Activated T-helper 1 cell treated with anti-CD3 and anti-CD28 coated beads, Interleukin-12 subunit alpha, Interleukin-12 subunit beta, Interleukin-2, Interleukin-4 antibody, amounts not matched to agents 30 ng/mL and 10 ng/mL and 1 ng/mL, durations not matched to agents 14 hours and 24 hours and 36 hours (primary cell): Measurements from ENCODE around the gene PAQR7. TPM values are rescaled to one million over a fixed set of nuclear protein-coding genes. Genes with fewer than 3 reads are reported as not detected.

Experiments
- DNase-seq: peaks from one replicate; pipeline ENCODE4 v3.0.0; 2021; ENCODE audit warnings: low spot score
- H3K27ac Mint-ChIP-seq: one replicate; pipeline ENCODE4 v1.8.0; 2021; ENCODE audit warnings: mild to moderate bottlenecking, mixed read lengths
- H3K27me3 Mint-ChIP-seq: one replicate; pipeline ENCODE4 v1.8.0; 2022; ENCODE audit warnings: mild to moderate bottlenecking, moderate library complexity, mixed read lengths; ENCODE audit not compliant: insufficient read depth
- H3K36me3 Mint-ChIP-seq: one replicate; pipeline ENCODE4 v1.8.0; 2021; ENCODE audit warnings: low read depth, mixed read lengths
- H3K4me1 Mint-ChIP-seq: one replicate; pipeline ENCODE4 v1.8.0; 2021; ENCODE audit warnings: low read depth, mixed read lengths
- H3K4me3 Mint-ChIP-seq: one replicate; pipeline ENCODE4 v1.8.0; 2021; ENCODE audit warnings: mild to moderate bottlenecking, moderate library complexity, mixed read lengths
- H3K9me3 Mint-ChIP-seq: one replicate; pipeline ENCODE4 v1.8.0; 2021; ENCODE audit warnings: mixed read lengths
- intact Hi-C: fragments of 100-400 bp; cut with micrococcal nuclease; formaldehyde crosslinking; loops from one replicate; pipeline ENCODE4 v1.15.1; 2024
- total RNA-seq: library from RNA; stranded (reverse); gene quantifications from 2 replicates; pipeline ENCODE4 v1.2.3, GENCODE V29; 2022

PAQR7 gene
- total RNA-seq, 1 donor from 2014 or later, result 6.1 TPM

DNA sequence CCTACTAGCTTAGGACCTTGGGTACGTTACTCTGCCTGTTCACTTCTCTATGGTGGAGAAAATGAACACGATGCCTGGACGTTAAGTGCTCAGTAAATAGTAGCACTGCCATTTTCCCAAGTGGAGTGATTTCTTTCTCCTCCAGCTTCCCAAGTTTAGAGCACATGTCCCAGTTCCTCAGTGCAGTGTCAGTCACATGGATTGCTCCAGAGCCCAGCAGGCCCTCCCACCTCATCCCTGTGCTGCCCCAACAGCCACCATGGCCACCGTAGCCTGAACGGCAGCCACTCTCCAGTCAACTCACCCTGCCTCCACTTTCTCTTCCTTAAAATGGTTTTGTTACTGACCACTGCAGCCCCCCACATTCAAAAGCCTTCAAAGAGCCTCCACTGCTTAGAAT, 22.2 kb upstream of the PAQR7 start:
- intact Hi-C loops, result no loop called here
- H3K27ac Mint-ChIP-seq, result peak overlapping the region; percentile 12
- H3K36me3 Mint-ChIP-seq, result peaks cover 30% of the 10 kb centered on the region
- H3K9me3 Mint-ChIP-seq, result no peaks in the 10 kb centered on the region
- peaks cover 53% of the 10 kb centered on the region for H3K4me1 Mint-ChIP-seq
- no peaks in the 10 kb centered on the region for H3K27me3 Mint-ChIP-seq
- no peak overlapping the region for H3K4me3 Mint-ChIP-seq
- DNase-seq, result no peak

DNA sequence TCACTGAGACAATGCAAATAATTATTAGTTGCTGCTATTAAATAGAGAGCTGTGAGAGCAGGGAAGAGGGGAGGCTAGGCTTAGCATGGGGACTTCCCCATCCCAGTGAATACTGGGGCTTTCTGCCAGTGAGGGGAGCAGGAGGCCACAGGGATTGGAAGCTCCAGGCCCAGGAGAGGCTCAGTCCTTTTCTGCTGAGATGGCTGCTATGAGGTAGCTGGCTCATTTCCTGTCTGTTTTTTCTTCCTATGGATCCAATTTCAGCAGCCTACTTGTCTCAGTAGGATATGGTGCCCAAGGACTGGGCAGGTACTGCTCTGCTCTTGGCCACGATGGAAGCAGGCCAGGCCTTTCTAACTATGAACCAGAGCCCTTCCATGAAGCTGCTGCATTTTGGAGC, 20.8 kb upstream of the PAQR7 start:
- intact Hi-C loops, result no loop called here
- Mint-ChIP-seq H3K4me3 (no peak overlapping the region), H3K27me3 (no peaks in the 10 kb centered on the region), H3K4me1 (peaks cover 42% of the 10 kb centered on the region), H3K36me3 (peaks cover 24% of the 10 kb centered on the region), H3K27ac (peak overlapping the region; percentile 40), H3K9me3 (no peaks in the 10 kb centered on the region)
- no peak for DNase-seq

DNA sequence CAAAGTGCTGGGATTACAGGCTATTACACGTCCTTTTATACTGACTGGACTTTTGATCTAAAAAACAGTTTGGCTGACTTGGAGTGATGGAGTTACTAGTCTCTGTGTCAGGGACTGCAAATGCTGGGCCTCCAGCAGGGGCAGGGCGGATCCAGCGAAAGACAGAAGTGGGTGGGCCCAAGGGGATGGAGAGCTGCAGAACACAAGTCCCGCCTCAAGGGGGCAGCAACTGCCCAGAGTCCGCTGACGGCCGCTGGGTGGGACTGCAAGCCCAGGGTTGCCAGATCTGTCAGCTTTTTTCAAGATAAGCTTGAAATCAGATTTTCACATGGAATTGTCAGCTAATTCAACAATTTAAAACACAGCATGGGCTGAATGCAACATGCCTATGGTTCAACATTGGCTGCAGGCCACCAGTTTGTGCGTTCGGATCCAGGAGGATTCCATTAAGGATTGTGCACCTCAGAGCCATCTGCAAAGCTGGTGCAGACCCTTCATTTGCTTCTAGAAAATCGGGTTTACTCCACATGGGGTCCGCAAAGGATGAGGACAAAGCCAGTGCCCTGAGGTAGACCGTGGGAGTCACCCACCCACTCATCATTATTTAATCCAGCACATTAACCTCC, 20.0 kb upstream of the PAQR7 start:
- intact Hi-C loops, result loop anchor here (1.0 to 2.0 kb wide), 4 partner anchors 10 to 139 kb away; partner anchors contain the start of gene PAFAH2
- peak overlapping the region; percentile 40 for H3K27ac Mint-ChIP-seq

DNA sequence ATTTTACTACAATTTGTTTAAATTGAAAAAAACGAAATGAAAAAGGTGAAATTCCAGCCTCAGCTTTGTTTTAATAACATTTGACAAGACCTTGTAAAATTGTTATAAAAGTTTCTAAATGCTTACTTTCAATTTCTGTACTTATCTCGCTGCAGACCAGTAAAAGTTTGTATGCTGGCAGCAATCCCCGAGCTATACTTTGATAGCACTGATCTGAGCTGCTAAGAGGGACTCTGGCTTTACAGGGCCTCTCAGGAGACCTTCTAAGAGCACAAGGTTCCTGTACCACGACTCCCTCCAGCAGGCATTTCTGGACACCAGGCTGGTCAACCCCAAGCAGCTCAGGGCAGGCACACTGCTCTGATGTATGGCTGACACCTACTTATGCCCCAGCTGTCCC, 17.6 kb upstream of the PAQR7 start:
- no peak overlapping the region for H3K27ac Mint-ChIP-seq
- peaks cover 13% of the 10 kb centered on the region for H3K4me1 Mint-ChIP-seq
- no peak overlapping the region for H3K4me3 Mint-ChIP-seq
- no peak for DNase-seq
- peaks cover 9% of the 10 kb centered on the region for H3K36me3 Mint-ChIP-seq
- intact Hi-C loops, result no loop called here
- no peaks in the 10 kb centered on the region for H3K27me3 Mint-ChIP-seq
- no peaks in the 10 kb centered on the region for H3K9me3 Mint-ChIP-seq

More for the DNA sequence above, 20.0 kb upstream of the PAQR7 start:
- H3K4me1 Mint-ChIP-seq, result peaks cover 34% of the 10 kb centered on the region
- peaks cover 16% of the 10 kb centered on the region for H3K36me3 Mint-ChIP-seq
- H3K9me3 Mint-ChIP-seq, result no peaks in the 10 kb centered on the region
- DNase-seq, result peak; percentile 85
- H3K27me3 Mint-ChIP-seq, result no peaks in the 10 kb centered on the region
- no peak overlapping the region for H3K4me3 Mint-ChIP-seq

DNA sequence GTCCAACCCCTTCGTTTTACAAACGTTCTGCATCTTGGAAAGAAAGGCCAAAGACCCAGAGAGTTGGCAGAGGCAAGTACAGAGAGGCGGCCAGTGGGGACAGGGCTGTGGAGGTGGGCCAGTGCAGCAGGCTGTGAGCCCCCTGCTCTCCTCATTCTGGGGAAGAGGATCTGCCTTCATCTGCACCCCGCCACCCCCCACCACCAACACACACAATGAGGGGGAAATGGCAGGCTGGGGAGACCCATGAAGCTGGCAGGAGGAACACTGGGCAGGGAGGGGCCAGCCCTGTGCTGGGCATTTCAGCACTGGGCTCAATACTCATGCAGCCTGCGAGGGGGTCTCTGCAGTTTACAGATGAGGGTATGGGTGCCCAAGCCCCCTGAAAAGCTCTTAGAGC, 16.1 kb upstream of the PAQR7 start:
- H3K27ac Mint-ChIP-seq, result no peak overlapping the region
- no peaks in the 10 kb centered on the region for H3K9me3 Mint-ChIP-seq
- H3K4me3 Mint-ChIP-seq, result no peak overlapping the region
- H3K27me3 Mint-ChIP-seq, result no peaks in the 10 kb centered on the region
- H3K4me1 Mint-ChIP-seq, result peaks cover 12% of the 10 kb centered on the region
- no peak for DNase-seq
- peaks cover 9% of the 10 kb centered on the region for H3K36me3 Mint-ChIP-seq
- intact Hi-C loops, result no loop called here

DNA sequence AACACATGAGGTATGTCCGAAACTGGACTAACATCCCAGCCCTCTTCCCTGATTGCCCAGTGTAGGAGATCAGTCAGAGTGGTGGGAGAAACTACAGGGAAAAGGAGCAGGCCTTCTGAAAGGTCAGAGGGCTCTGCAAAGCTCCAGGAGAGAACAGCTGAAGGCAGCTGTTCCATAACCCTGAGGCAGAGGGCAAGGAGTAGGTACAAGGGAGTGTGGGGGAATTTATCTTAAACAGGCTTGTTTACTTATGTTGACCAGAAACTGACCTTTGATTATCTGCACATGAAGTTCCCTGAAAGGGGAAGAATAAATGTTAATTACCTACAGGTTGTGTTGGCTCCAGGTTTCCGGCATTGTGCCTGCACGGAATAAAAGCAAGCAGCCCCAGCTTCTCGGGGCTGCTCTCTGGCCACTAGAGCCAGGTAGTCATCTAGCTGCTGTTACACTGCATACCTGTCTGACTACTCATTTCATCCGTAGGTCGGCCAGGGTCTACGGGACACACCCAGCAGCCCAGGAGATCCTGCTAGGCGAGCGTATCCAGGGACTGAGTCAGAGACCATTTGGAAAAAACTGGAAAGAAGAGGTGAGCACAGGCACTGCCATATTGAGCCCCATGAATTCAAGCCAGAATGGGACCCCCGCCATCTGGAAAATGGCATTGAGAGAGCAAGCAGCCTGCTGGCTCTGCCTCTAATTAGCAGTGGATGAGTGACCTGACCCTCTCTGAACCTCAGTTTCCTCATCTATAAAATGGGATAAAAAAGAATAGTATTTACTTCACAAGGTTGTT, 14.9 kb upstream of the PAQR7 start:
- Mint-ChIP-seq H3K4me3 (no peak overlapping the region), H3K27me3 (no peaks in the 10 kb centered on the region), H3K4me1 (peaks cover 4% of the 10 kb centered on the region), H3K27ac (no peak overlapping the region), H3K9me3 (no peaks in the 10 kb centered on the region), H3K36me3 (peaks cover 6% of the 10 kb centered on the region)
- intact Hi-C loops, result no loop called here
- no peak for DNase-seq

DNA sequence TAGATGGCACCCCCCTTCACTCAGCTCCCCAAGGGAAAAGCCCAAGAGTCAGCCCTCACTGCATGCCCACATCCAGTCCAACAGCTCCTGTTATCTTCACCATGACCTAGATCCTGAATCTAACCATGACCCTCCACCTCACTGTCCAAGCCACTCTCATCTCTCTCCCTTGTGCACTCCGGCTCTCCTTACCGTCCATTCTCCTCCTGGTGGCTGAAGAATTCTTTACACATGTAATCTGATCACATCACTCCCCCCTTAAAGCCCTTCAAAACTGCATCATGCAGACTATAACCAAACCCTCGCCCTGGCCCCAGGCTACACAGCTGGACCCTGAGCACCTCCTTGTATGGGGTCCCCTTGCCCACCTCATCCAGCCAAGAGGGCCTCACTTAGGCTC, 14.0 kb upstream of the PAQR7 start:
- DNase-seq, result no peak
- intact Hi-C loops, result no loop called here
- Mint-ChIP-seq H3K9me3 (no peaks in the 10 kb centered on the region), H3K27me3 (no peaks in the 10 kb centered on the region), H3K4me1 (no peaks in the 10 kb centered on the region), H3K27ac (no peak overlapping the region), H3K36me3 (peaks cover 6% of the 10 kb centered on the region), H3K4me3 (no peak overlapping the region)

DNA sequence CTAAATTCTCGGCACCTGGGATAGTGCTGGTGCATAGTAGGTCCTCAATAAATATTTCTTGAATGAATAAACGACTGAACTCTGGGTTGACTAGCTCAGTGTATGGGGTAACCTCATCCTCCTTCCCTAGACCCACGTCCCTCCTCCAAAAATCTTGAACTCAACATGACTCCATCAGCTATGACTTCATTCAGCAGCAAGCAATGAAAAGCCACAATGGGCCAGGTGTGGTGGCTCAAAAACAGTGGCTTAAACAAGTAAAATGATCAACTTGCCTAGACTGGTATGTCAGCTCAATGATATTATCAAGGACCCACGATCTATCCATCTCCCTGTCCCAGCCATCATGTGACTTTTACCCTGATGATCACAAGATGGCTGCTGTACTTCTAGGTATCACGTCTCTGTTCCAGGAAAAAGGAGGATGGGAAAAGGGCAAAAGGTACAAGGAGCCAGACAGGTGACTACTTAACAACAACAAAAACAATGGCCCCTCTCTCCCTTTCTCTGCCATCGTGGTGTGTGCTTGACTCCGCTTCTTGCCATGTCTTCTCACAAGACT, 13.0 kb upstream of the PAQR7 start:
- Mint-ChIP-seq H3K27me3 (no peaks in the 10 kb centered on the region), H3K27ac (no peak overlapping the region), H3K9me3 (no peaks in the 10 kb centered on the region), H3K4me1 (no peaks in the 10 kb centered on the region), H3K36me3 (peaks cover 4% of the 10 kb centered on the region), H3K4me3 (no peak overlapping the region)
- intact Hi-C loops, result no loop called here
- no peak for DNase-seq

DNA sequence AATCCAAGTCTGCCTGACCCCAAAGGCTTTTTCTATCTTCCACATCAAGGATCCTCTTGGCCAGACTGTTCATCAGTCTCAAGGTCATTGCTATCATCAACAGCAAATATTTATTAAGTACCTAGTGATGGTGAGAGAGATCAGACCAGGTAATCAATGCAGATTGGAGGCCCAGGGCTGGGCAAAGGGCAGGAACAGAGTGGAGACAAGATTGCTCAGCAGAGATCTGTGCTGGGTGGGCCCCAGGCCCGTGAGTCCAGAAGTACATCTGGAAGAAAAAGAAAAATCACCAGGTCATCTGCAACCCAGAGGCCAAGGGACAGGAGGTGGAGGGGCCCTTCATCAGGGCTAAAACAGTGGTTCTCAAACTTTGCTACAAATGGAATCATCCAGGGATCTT, 10.1 kb upstream of the PAQR7 start:
- no peak overlapping the region for H3K4me3 Mint-ChIP-seq
- DNase-seq, result no peak
- H3K27ac Mint-ChIP-seq, result no peak overlapping the region
- no peaks in the 10 kb centered on the region for H3K27me3 Mint-ChIP-seq
- intact Hi-C loops, result no loop called here
- no peaks in the 10 kb centered on the region for H3K4me1 Mint-ChIP-seq
- peaks cover 2% of the 10 kb centered on the region for H3K36me3 Mint-ChIP-seq
- no peaks in the 10 kb centered on the region for H3K9me3 Mint-ChIP-seq

DNA sequence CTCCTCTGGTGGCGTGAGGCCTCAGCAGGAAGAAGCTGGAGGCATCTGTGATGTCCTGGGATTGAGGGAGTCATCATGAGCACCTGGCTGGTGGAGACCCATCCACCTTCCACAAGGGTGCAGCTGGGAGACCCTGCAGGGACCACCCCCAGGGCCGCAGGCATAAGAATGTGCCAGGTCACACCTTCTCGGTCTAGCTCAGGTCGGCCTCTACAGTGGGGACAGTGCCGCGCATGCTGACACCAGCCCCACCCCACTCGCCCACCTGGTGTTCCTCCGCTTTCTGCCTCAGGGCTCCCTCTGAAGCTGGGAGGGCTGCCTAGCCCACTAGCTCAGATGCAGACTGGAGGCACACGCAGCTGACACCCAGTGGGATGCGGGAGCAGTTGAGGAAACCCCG, 5.8 kb upstream of the PAQR7 start:
- intact Hi-C loops, result no loop called here
- H3K4me3 Mint-ChIP-seq, result no peak overlapping the region
- peaks cover 11% of the 10 kb centered on the region for H3K27me3 Mint-ChIP-seq
- no peaks in the 10 kb centered on the region for H3K4me1 Mint-ChIP-seq
- H3K27ac Mint-ChIP-seq, result no peak overlapping the region
- no peak for DNase-seq
- no peaks in the 10 kb centered on the region for H3K36me3 Mint-ChIP-seq
- H3K9me3 Mint-ChIP-seq, result no peaks in the 10 kb centered on the region

DNA sequence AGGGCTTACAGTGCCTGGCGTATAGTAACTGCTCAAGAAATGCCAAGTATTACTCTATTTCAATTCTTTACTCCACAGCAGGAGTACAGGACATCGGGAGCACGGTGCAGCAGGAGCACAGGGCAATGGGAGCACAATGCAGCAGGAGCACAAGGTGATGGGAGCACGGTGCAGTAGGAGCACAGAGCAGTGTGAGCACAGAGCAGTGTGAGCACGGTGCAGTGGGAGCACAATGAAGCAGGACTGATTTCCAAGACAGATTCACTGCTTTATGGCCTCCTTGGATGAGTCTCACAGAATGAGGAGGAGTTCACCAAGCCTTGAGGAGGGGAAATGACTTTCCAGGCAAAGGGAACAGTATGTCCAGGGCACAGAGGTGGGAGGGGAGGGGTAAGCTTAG, 5.0 kb upstream of the PAQR7 start:
- no peaks in the 10 kb centered on the region for H3K36me3 Mint-ChIP-seq
- H3K9me3 Mint-ChIP-seq, result no peaks in the 10 kb centered on the region
- peaks cover 13% of the 10 kb centered on the region for H3K27me3 Mint-ChIP-seq
- DNase-seq, result no peak
- H3K4me3 Mint-ChIP-seq, result no peak overlapping the region
- no peaks in the 10 kb centered on the region for H3K4me1 Mint-ChIP-seq
- intact Hi-C loops, result no loop called here
- H3K27ac Mint-ChIP-seq, result no peak overlapping the region

DNA sequence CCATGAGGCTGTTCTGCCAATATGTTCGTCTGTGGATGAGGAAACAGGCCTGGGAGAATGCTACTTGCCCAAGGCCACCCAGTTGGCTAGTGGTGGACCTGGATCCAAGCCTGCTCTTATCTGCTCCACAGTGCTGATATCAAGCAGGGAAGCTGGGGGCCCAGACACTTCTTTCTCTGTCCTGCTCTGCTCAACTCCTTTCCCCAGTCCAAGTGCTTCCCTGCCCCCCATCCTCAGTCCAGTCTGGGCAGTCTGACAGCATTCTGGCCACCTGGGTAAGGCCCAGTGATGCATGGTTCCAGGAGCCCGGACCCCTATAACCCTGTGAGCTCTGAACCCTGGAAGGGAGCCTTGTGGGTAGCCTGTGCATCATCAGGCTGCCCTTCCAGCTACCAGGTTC, 4.2 kb upstream of the PAQR7 start:
- no peaks in the 10 kb centered on the region for H3K4me1 Mint-ChIP-seq
- no peaks in the 10 kb centered on the region for H3K9me3 Mint-ChIP-seq
- intact Hi-C loops, result no loop called here
- no peaks in the 10 kb centered on the region for H3K36me3 Mint-ChIP-seq
- no peak overlapping the region for H3K27ac Mint-ChIP-seq
- no peak for DNase-seq
- H3K27me3 Mint-ChIP-seq, result peaks cover 13% of the 10 kb centered on the region
- H3K4me3 Mint-ChIP-seq, result no peak overlapping the region

DNA sequence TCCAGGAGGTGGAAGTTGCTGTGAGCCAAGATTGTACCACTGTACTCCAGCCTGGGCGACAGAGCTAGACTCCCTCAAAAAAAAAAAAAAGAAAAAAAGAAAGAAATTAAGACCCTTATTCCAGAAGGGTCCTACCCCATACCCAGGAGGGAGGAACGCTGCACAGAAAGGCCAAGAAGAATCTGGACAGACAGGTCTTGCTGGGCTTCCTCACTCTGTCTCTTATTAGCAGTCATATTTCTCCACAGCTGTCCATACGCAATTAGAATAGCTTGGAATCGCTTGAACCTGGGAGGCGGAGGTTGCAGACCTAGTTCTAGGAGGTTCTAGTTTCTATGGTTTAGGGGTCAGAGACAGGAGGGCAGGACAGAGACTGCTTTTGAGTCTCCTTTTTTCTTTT, 3.2 kb upstream of the PAQR7 start:
- DNase-seq, result no peak
- Mint-ChIP-seq H3K36me3 (no peaks in the 10 kb centered on the region), H3K9me3 (no peaks in the 10 kb centered on the region), H3K27me3 (peaks cover 13% of the 10 kb centered on the region), H3K27ac (no peak overlapping the region), H3K4me3 (no peak overlapping the region), H3K4me1 (no peaks in the 10 kb centered on the region)
- intact Hi-C loops, result no loop called here
